Activated CD8-positive, alpha-beta memory T cell treated with anti-CD3 and anti-CD28 coated beads for 24 hours (primary cell): ENCODE results near the gene ZBTB25.
A peak's percentile ranks its signal among the peaks of the same experiment; 100 is the strongest.

ENCODE experiments used
- DNase-seq: peaks from one replicate; pipeline ENCODE4 v3.0.0-alpha.2; 2020

The ZBTB25 gene

GRCh38 chr14:64513271-64513670 is 9.6 kb upstream of the ZBTB25 start:
- DNase-seq: no peak

- DNase-seq: peak; percentile 68
Measured at GRCh38 chr14:64510825-64511671, 7.4 kb upstream of the ZBTB25 start.

GRCh38 chr14:64509036-64509435 is 5.4 kb upstream of the ZBTB25 start:
- no peak for DNase-seq

- no peak for DNase-seq
Measured at GRCh38 chr14:64508215-64508776, 4.7 kb upstream of the ZBTB25 start.

GRCh38 chr14:64507376-64508156 is 3.9 kb upstream of the ZBTB25 start:
- no peak for DNase-seq

- no peak for DNase-seq
Measured at GRCh38 chr14:64506721-64507120, 3.1 kb upstream of the ZBTB25 start.

- DNase-seq: peak; percentile 90
Measured at GRCh38 chr14:64504897-64505794, 1.5 kb upstream of the ZBTB25 start.

GRCh38 chr14:64504310-64504896 is 765 bp upstream of the ZBTB25 start, which contains the start of gene ZBTB1:
ZBTB1 (plus strand) TSS chr14:64504770; CDS start chr14:64521505, 16,735 bp downstream.
- DNase-seq: peak; percentile 95

- no peak for DNase-seq
Measured at GRCh38 chr14:64502887-64503433, 678 bp downstream of the ZBTB25 start.

- peak; percentile 64 for DNase-seq
Measured at GRCh38 chr14:64502456-64502855, 1.2 kb downstream of the ZBTB25 start.

- no peak for DNase-seq
Measured at GRCh38 chr14:64501411-64502171, 2.0 kb downstream of the ZBTB25 start.

- DNase-seq: no peak
Measured at GRCh38 chr14:64500088-64500487, 3.5 kb downstream of the ZBTB25 start.

- no peak for DNase-seq
Measured at GRCh38 chr14:64496764-64497163, 6.9 kb downstream of the ZBTB25 start.

- no peak for DNase-seq
Measured at GRCh38 chr14:64495252-64495651, 8.4 kb downstream of the ZBTB25 start.

- DNase-seq: no peak
Measured at GRCh38 chr14:64493455-64493854, 10.2 kb downstream of the ZBTB25 start.

- no peak for DNase-seq
Measured at GRCh38 chr14:64491637-64492036, 12.0 kb downstream of the ZBTB25 start.

GRCh38 chr14:64488590-64489099 is 15.0 kb downstream of the ZBTB25 start:
- no peak for DNase-seq

GRCh38 chr14:64478634-64479250 is 24.9 kb downstream of the ZBTB25 start:
- no peak for DNase-seq

GRCh38 chr14:64476438-64476837 is 27.2 kb downstream of the ZBTB25 start:
- no peak for DNase-seq

GRCh38 chr14:64475585-64476273 is 27.9 kb downstream of the ZBTB25 start:
- no peak for DNase-seq
